NT2/D1 (cell line): Measurements from ENCODE around the gene KANSL2.
"Not testable (repeated sequence)": the region's sequence is repeated elsewhere in the genome, so short reads cannot be mapped to it uniquely, and the experiment has no call there.

Experiments
- DNase-seq: peaks from one replicate; pipeline ENCODE4 v3.0.0-alpha.2; 2011; ENCODE audit warnings: low read depth, low spot score
- H3K27me3 ChIP-seq: 2 replicates; pipeline ENCODE4 v1.6.0; 2011; ENCODE audit warnings: mild to moderate bottlenecking; ENCODE audit not compliant: insufficient read length, insufficient read depth
- H3K36me3 ChIP-seq: 2 replicates; pipeline ENCODE4 v1.6.1; 2011; ENCODE audit warnings: mild to moderate bottlenecking, low read length, mixed read lengths; ENCODE audit not compliant: insufficient read depth, insufficient read length
- H3K4me1 ChIP-seq: 2 replicates; pipeline ENCODE4 v1.5.1; 2011; ENCODE audit not compliant: insufficient read depth, insufficient read length
- H3K4me3 ChIP-seq: 2 replicates; pipeline ENCODE4 v1.5.1; 2011; ENCODE audit warnings: low read depth; ENCODE audit not compliant: insufficient read length
- H3K9ac ChIP-seq: 2 replicates; pipeline ENCODE4 v1.6.0; 2011; ENCODE audit warnings: low read depth; ENCODE audit not compliant: insufficient read length
- H3K9me3 ChIP-seq: 2 replicates; pipeline ENCODE4 v1.5.1; 2011; ENCODE audit warnings: mild to moderate bottlenecking, low read length; ENCODE audit not compliant: insufficient read depth
- SUZ12 ChIP-seq: IDR thresholded peaks from 2 replicates; pipeline ENCODE4 v1.6.1; 2011; ENCODE audit not compliant: insufficient read length, insufficient read depth; ENCODE audit errors: extremely low read depth
- YY1 ChIP-seq: IDR thresholded peaks from 2 replicates; pipeline ENCODE4 v1.6.1; 2011; ENCODE audit not compliant: insufficient read length, insufficient read depth
- ZNF274 ChIP-seq: IDR thresholded peaks from 2 replicates; pipeline ENCODE4 v1.6.1; 2011; ENCODE audit warnings: mild to moderate bottlenecking, low read depth, low read length

KANSL2 gene

GRCh38 chr12:48716168-48716492, 34.1 kb upstream of the KANSL2 start:
- no peak for DNase-seq
- H3K27me3 ChIP-seq: no peaks in the 10 kb centered on the region
- TF ChIP-seq YY1 (no peak), SUZ12 (no peak), ZNF274 (no peak)

GRCh38 chr12:48712209-48712608, 30.2 kb upstream of the KANSL2 start:
- H3K9ac ChIP-seq: no peak overlapping the region
- H3K27me3 ChIP-seq: no peaks in the 10 kb centered on the region
- H3K4me1 ChIP-seq: no peaks in the 10 kb centered on the region
- H3K4me3 ChIP-seq: no peak overlapping the region
- TF ChIP-seq YY1 (no peak), ZNF274 (no peak), SUZ12 (no peak)
- peaks cover 17% of the 10 kb centered on the region for H3K9me3 ChIP-seq
- H3K36me3 ChIP-seq: peaks cover 78% of the 10 kb centered on the region
- no peak for DNase-seq

More at GRCh38 chr12:48716168-48716492, 34.1 kb upstream of the KANSL2 start:
- Histone ChIP-seq H3K4me3 (peak overlapping the region; percentile 84), H3K9ac (peak overlapping the region; percentile 98), H3K9me3 (peaks cover 38% of the 10 kb centered on the region), H3K4me1 (no peaks in the 10 kb centered on the region), H3K36me3 (peaks cover 41% of the 10 kb centered on the region)

- H3K36me3 ChIP-seq: peaks cover 76% of the 10 kb centered on the region
- not testable (repeated sequence) for H3K9ac ChIP-seq, H3K4me1 ChIP-seq, H3K4me3 ChIP-seq, DNase-seq, H3K27me3 ChIP-seq, H3K9me3 ChIP-seq
Measured at GRCh38 chr12:48698822-48699221, 16.8 kb upstream of the KANSL2 start.

GRCh38 chr12:48696626-48697025, 14.6 kb upstream of the KANSL2 start:
- no peak overlapping the region for H3K9ac ChIP-seq
- no peaks in the 10 kb centered on the region for H3K9me3 ChIP-seq
- H3K27me3 ChIP-seq: no peaks in the 10 kb centered on the region
- peaks cover 77% of the 10 kb centered on the region for H3K36me3 ChIP-seq
- no peaks in the 10 kb centered on the region for H3K4me1 ChIP-seq
- H3K4me3 ChIP-seq: no peak overlapping the region
- DNase-seq: no peak
- TF ChIP-seq YY1 (no peak), ZNF274 (no peak), SUZ12 (no peak)

GRCh38 chr12:48695859-48696258, 13.8 kb upstream of the KANSL2 start:
- no peak overlapping the region for H3K9ac ChIP-seq
- no peaks in the 10 kb centered on the region for H3K9me3 ChIP-seq
- H3K36me3 ChIP-seq: peaks cover 84% of the 10 kb centered on the region
- H3K4me3 ChIP-seq: no peak overlapping the region
- DNase-seq: no peak
- no peaks in the 10 kb centered on the region for H3K27me3 ChIP-seq
- no peak for TF ChIP-seq ZNF274
- no peak for TF ChIP-seq YY1
- TF ChIP-seq SUZ12: no peak
- H3K4me1 ChIP-seq: no peaks in the 10 kb centered on the region

GRCh38 chr12:48694038-48694437, 12.0 kb upstream of the KANSL2 start:
- peaks cover 89% of the 10 kb centered on the region for H3K36me3 ChIP-seq

GRCh38 chr12:48693572-48693971, 11.5 kb upstream of the KANSL2 start:
- no peaks in the 10 kb centered on the region for H3K4me1 ChIP-seq
- no peaks in the 10 kb centered on the region for H3K9me3 ChIP-seq
- DNase-seq: no peak
- peaks cover 89% of the 10 kb centered on the region for H3K36me3 ChIP-seq
- no peak overlapping the region for H3K9ac ChIP-seq
- H3K4me3 ChIP-seq: no peak overlapping the region
- TF ChIP-seq ZNF274: no peak
- TF ChIP-seq YY1: no peak
- no peak for TF ChIP-seq SUZ12
- no peaks in the 10 kb centered on the region for H3K27me3 ChIP-seq

More at GRCh38 chr12:48694038-48694437, 12.0 kb upstream of the KANSL2 start:
- no peaks in the 10 kb centered on the region for H3K27me3 ChIP-seq
- no peaks in the 10 kb centered on the region for H3K4me1 ChIP-seq
- DNase-seq: no peak
- H3K9ac ChIP-seq: no peak overlapping the region
- H3K9me3 ChIP-seq: no peaks in the 10 kb centered on the region
- TF ChIP-seq ZNF274: no peak
- TF ChIP-seq YY1: no peak
- no peak overlapping the region for H3K4me3 ChIP-seq
